Measurements from ENCODE around the gene NDUFV1. TPM values are rescaled to one million over a fixed set of nuclear protein-coding genes. Genes with fewer than 3 reads are reported as not detected.

NDUFV1 gene
- total and polyA plus RNA-seq, 9 of the 15 experiments (the other 6 are each of a cell fraction or from before 2014, with no cell fraction given), result 10.8 to 423 (median 209) TPM

DNA sequence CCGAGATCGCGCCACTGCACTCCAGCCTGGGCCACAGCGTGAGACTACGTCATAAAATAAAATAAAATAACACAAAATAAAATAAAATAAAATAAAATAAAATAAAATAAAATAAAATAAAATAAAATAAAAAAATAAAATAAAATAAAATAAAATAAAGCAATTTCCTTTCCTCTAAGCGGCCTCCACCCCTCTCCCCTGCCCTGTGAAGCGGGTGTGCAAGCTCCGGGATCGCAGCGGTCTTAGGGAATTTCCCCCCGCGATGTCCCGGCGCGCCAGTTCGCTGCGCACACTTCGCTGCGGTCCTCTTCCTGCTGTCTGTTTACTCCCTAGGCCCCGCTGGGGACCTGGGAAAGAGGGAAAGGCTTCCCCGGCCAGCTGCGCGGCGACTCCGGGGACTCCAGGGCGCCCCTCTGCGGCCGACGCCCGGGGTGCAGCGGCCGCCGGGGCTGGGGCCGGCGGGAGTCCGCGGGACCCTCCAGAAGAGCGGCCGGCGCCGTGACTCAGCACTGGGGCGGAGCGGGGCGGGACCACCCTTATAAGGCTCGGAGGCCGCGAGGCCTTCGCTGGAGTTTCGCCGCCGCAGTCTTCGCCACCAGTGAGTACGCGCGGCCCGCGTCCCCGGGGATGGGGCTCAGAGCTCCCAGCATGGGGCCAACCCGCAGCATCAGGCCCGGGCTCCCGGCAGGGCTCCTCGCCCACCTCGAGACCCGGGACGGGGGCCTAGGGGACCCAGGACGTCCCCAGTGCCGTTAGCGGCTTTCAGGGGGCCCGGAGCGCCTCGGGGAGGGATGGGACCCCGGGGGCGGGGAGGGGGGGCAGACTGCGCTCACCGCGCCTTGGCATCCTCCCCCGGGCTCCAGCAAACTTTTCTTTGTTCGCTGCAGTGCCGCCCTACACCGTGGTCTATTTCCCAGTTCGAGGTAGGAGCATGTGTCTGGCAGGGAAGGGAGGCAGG, 23.2 kb upstream of the NDUFV1 start, which contains the start of gene GSTP1 (continued):
- TF ChIP-seq ZHX1 (conservative IDR thresholded peaks at IDR 0.05; ENCODE audit: low read length) (no peak), CHD1 (IDR thresholded peaks at IDR 0.05; ENCODE audit: low read length) (peak; percentile 39), MAX (CRISPR knock-in tag; IDR thresholded peaks at IDR 0.05) (peak; percentile 43), TCF7L2 (IDR thresholded peaks at IDR 0.05; ENCODE audit: low read depth, low read length) (no peak), ZNF75A (CRISPR knock-in tag; IDR thresholded peaks at IDR 0.05) (peak; percentile 87), ZNF79 (CRISPR knock-in tag; IDR thresholded peaks at IDR 0.05; ENCODE audit: low read depth) (no peak), POLR2A (conservative IDR thresholded peaks at IDR 0.05) (peak; percentile 95), TOE1 (IDR thresholded peaks at IDR 0.05; ENCODE audit: borderline replicate concordance) (no peak), TOE1 (CRISPR knock-in tag; IDR thresholded peaks at IDR 0.05; ENCODE audit: borderline replicate concordance, low read depth) (no peak), E2F4 (CRISPR knock-in tag; IDR thresholded peaks at IDR 0.05; ENCODE audit: low read depth) (no peak), E2F6 (IDR thresholded peaks at IDR 0.05; ENCODE audit: borderline replicate concordance in 1 of 2, extremely low read depth in 1 of 2, insufficient read depth in 1 of 2, insufficient read length in 1 of 2, low read depth in 1 of 2, low read length in 1 of 2, poor library complexity in 1 of 2, severe bottlenecking in 1 of 2) (peak in 1 of 2 experiments; percentile 15), NFE2 (IDR thresholded peaks at IDR 0.05; ENCODE audit: low read depth) (peak; percentile 97), NR0B1 (IDR thresholded peaks at IDR 0.05; ENCODE audit: partially characterized antibody) (no peak), RNF219 (CRISPR knock-in tag; IDR thresholded peaks at IDR 0.05) (no peak), NEUROD1 (IDR thresholded peaks at IDR 0.05; ENCODE audit: borderline replicate concordance, low read depth, low read length, partially characterized antibody) (no peak), CBX2 (IDR thresholded peaks at IDR 0.05; ENCODE audit: insufficient read depth, low read length, poor library complexity, severe bottlenecking) (no peak), PHTF2 (CRISPR knock-in tag; IDR thresholded peaks at IDR 0.05) (no peak)
